Skeletal muscle satellite cell (primary cell): ENCODE results near the gene GPN2.
"Not testable (repeated sequence)": the region's sequence is repeated elsewhere in the genome, so short reads cannot be mapped to it uniquely, and the experiment has no call there.

Experiments used
- H3K27me3 ChIP-seq: 2 replicates; pipeline ENCODE4 v1.7.0; 2013; ENCODE audit warnings: low read length; ENCODE audit not compliant: control insufficient read depth, insufficient read depth
- H3K36me3 ChIP-seq: 2 replicates; pipeline ENCODE4 v1.7.0; 2013; ENCODE audit warnings: mild to moderate bottlenecking, control low read depth, low read length; ENCODE audit not compliant: insufficient read depth
- H3K4me1 ChIP-seq: 2 replicates; pipeline ENCODE4 v1.7.0; 2013; ENCODE audit warnings: low read length; ENCODE audit not compliant: control insufficient read depth, insufficient read depth
- H3K4me2 ChIP-seq: 2 replicates; pipeline ENCODE4 v1.7.0; 2013; ENCODE audit warnings: mild to moderate bottlenecking, low read length
- H3K4me3 ChIP-seq: 2 replicates; pipeline ENCODE4 v1.7.0; 2013; ENCODE audit warnings: low read length
- H3K9ac ChIP-seq: 2 replicates; pipeline ENCODE4 v1.7.0; 2013; ENCODE audit warnings: mild to moderate bottlenecking, low read depth, low read length, moderate library complexity
- H3K9me3 ChIP-seq: replicated peaks from 2 replicates; pipeline ENCODE4 v1.7.0; 2013; ENCODE audit warnings: mild to moderate bottlenecking, control low read depth, low read length

The GPN2 gene

DNA sequence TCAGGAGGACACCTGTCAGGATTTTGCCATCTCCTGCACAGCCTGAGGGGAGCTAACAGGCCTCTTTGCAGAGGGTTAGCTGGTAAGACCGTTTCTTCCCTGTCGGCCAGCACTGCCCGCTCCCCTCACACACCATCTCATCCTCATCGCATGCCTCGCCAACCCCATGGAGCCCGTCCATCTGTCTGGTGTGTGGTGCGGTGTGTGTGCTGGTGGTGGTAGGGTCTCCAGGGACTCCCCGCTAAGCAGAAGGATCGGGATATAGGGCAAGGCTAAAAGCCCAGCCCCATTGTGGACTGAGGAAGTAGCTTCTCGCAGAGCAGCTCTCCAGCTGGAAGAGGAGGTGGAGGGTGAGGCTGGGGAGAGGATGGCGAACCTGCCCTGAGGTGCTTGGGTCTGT is 33.9 kb downstream of the GPN2 start:
- Histone ChIP-seq H3K36me3 (peaks cover 42% of the 10 kb centered on the region), H3K4me2 (no peak overlapping the region), H3K27me3 (no peaks in the 10 kb centered on the region), H3K4me3 (no peak overlapping the region), H3K9me3 (no peaks in the 10 kb centered on the region), H3K9ac (no peak overlapping the region), H3K4me1 (peaks cover 6% of the 10 kb centered on the region)

- peaks cover 47% of the 10 kb centered on the region for H3K36me3 ChIP-seq
These were observed 34.4 kb downstream of the GPN2 start for GRCh38 chr1:26855636-26856035.

DNA sequence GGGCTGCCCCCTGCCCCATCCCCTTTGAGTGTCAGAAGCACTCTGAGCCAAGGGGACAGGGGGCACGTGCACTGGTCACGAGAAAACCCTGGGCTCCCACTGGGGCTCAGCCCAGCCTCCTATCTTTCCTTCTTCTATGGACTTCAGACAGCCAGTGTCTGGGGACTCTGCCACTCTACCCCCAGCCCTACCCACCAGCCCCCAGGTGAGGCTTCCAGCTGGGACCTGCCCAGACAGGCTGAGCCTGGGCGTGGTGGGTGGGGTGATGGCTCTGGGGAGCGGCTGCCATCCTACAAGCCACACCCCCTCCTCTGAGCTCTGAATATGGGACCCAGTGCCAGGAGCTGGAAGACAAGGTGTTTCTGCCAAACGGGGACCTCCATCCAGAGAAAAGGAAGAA is 35.2 kb downstream of the GPN2 start:
- Histone ChIP-seq H3K9ac (no peak overlapping the region), H3K9me3 (no peaks in the 10 kb centered on the region), H3K36me3 (peaks cover 55% of the 10 kb centered on the region), H3K4me1 (peaks cover 8% of the 10 kb centered on the region), H3K27me3 (no peaks in the 10 kb centered on the region), H3K4me3 (no peak overlapping the region), H3K4me2 (no peak overlapping the region)

More at GRCh38 chr1:26855636-26856035, 34.4 kb downstream of the GPN2 start:
- H3K9ac ChIP-seq = no peak overlapping the region
- H3K4me2 ChIP-seq = no peak overlapping the region
- peaks cover 6% of the 10 kb centered on the region for H3K4me1 ChIP-seq
- no peaks in the 10 kb centered on the region for H3K27me3 ChIP-seq
- no peak overlapping the region for H3K4me3 ChIP-seq
- no peaks in the 10 kb centered on the region for H3K9me3 ChIP-seq

DNA sequence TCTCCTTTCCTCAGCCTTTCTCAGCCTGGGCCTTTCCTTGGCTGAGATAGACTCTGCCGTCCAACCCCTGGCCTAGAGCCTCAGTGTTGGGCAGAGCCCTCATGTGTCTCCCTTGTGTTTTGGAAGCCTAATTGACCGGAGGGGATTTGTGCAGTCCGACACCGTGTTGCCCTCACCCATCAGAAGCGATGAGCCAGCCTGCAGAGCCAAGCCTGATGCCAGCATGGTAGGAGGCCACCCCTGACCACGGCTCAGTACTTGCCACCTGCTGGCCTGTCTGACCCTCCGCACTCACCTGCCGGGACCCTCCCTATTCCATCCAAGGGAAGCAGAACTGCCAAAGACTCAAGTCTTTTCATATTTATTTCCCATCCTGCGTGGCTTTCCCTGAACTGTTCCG is 36.5 kb downstream of the GPN2 start:
- H3K36me3 ChIP-seq = peaks cover 61% of the 10 kb centered on the region

GRCh38 chr1:26853156-26853555 is 36.9 kb downstream of the GPN2 start:
- no peaks in the 10 kb centered on the region for H3K27me3 ChIP-seq
- H3K4me3 ChIP-seq = no peak overlapping the region
- H3K4me2 ChIP-seq = no peak overlapping the region
- no peaks in the 10 kb centered on the region for H3K9me3 ChIP-seq
- H3K36me3 ChIP-seq = peaks cover 63% of the 10 kb centered on the region
- peaks cover 25% of the 10 kb centered on the region for H3K4me1 ChIP-seq
- H3K9ac ChIP-seq = no peak overlapping the region

More for the DNA sequence above, 36.5 kb downstream of the GPN2 start:
- Histone ChIP-seq H3K4me1 (peaks cover 20% of the 10 kb centered on the region), H3K4me2 (no peak overlapping the region), H3K27me3 (no peaks in the 10 kb centered on the region), H3K4me3 (no peak overlapping the region), H3K9ac (no peak overlapping the region), H3K9me3 (no peaks in the 10 kb centered on the region)

DNA sequence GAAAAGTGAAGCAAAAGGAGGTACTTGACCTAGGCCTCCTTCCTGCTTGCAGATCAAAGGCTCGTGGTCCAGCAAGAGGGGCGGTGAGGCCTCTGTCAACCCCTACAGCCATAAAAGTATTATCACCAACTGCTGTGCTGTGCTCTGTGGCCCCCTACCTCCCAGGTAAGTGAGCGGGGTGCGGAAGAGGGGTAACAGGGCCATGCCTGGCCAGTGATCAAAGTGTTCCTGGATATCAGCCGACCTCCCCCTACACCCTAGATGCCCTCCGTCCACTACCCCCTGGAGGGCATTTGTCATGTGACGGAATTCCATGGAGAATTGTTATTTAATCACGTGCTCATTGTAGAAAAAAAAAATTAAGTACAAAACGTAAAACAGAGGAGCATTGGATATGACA is 37.4 kb downstream of the GPN2 start:
- H3K36me3 ChIP-seq = peaks cover 64% of the 10 kb centered on the region
- H3K4me1 ChIP-seq = peaks cover 27% of the 10 kb centered on the region
- no peak overlapping the region for H3K4me2 ChIP-seq
- H3K27me3 ChIP-seq = no peaks in the 10 kb centered on the region
- no peaks in the 10 kb centered on the region for H3K9me3 ChIP-seq
- H3K4me3 ChIP-seq = no peak overlapping the region
- no peak overlapping the region for H3K9ac ChIP-seq

GRCh38 chr1:26851106-26851684 is 38.9 kb downstream of the GPN2 start:
- H3K4me1 ChIP-seq = peaks cover 27% of the 10 kb centered on the region
- H3K4me3 ChIP-seq = no peak overlapping the region
- peaks cover 69% of the 10 kb centered on the region for H3K36me3 ChIP-seq
- no peaks in the 10 kb centered on the region for H3K27me3 ChIP-seq
- H3K9ac ChIP-seq = no peak overlapping the region
- H3K9me3 ChIP-seq = no peaks in the 10 kb centered on the region
- no peak overlapping the region for H3K4me2 ChIP-seq

GRCh38 chr1:26848941-26849774 is 40.9 kb downstream of the GPN2 start:
- Histone ChIP-seq H3K27me3 (no peaks in the 10 kb centered on the region), H3K4me3 (no peak overlapping the region), H3K9ac (peak overlapping the region; percentile 69), H3K4me2 (peak overlapping the region; percentile 42), H3K9me3 (no peaks in the 10 kb centered on the region), H3K36me3 (peaks cover 56% of the 10 kb centered on the region), H3K4me1 (peaks cover 27% of the 10 kb centered on the region)

- Histone ChIP-seq H3K9me3 (no peaks in the 10 kb centered on the region), H3K9ac (peak overlapping the region; percentile 69), H3K36me3 (peaks cover 49% of the 10 kb centered on the region), H3K4me1 (peaks cover 27% of the 10 kb centered on the region), H3K27me3 (no peaks in the 10 kb centered on the region), H3K4me2 (peak overlapping the region; percentile 42), H3K4me3 (no peak overlapping the region)
These were observed 41.6 kb downstream of the GPN2 start for GRCh38 chr1:26848499-26848898.

DNA sequence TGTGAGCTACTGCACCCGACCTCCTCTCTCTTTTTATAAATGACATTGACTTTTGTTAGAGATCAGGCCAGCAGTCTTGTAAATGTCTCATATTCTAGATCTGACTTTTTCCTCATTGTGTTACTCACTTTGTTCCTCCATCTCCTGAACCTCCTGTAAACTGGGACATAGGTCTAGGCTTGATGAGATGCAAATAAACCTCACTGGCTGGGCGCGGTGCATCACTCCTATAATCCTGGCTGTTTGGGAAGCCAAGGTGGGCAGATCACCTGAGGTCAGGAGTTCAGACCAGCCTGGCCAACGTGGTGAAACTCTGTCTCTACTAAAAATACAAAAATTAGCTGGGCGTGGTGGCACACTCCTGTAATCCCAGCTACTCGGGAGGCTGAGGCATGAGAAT is 42.3 kb downstream of the GPN2 start:
- H3K4me3 ChIP-seq, H3K4me2 ChIP-seq, H3K9me3 ChIP-seq, H3K27me3 ChIP-seq, H3K9ac ChIP-seq: not testable (repeated sequence)
- H3K36me3 ChIP-seq = peaks cover 46% of the 10 kb centered on the region
- H3K4me1 ChIP-seq = peaks cover 22% of the 10 kb centered on the region

GRCh38 chr1:26844424-26845196 is 45.5 kb downstream of the GPN2 start:
- Histone ChIP-seq H3K36me3 (peaks cover 32% of the 10 kb centered on the region), H3K9ac (no peak overlapping the region), H3K4me1 (peaks cover 16% of the 10 kb centered on the region), H3K27me3 (no peaks in the 10 kb centered on the region), H3K4me3 (no peak overlapping the region), H3K4me2 (no peak overlapping the region), H3K9me3 (no peaks in the 10 kb centered on the region)
